H4 (cell line): ENCODE results near the gene MAP2K1. TPM values are rescaled to one million over a fixed set of nuclear protein-coding genes. Genes with fewer than 3 reads are reported as not detected.
"Not testable (repeated sequence)": the region's sequence is repeated elsewhere in the genome, so short reads cannot be mapped to it uniquely, and the experiment has no call there.

ENCODE experiments used
- DNase-seq: peaks from one replicate; pipeline ENCODE4 v3.0.0-alpha.2; 2015; ENCODE audit warnings: low spot score
- total RNA-seq: library from RNA; depleted of rRNA; stranded (reverse); fragments of >200 nt; shearing (Covaris generic); gene quantifications from 2 replicates; pipeline ENCODE4 v1.2.3, GENCODE V29; 2014

Gene MAP2K1
- total RNA-seq, 1 experiment from 2014 or later, result 27.7 TPM

- DNase-seq, result no peak
These were observed 89.8 kb downstream of the MAP2K1 start for GRCh38 chr15:66476535-66476934.

DNA sequence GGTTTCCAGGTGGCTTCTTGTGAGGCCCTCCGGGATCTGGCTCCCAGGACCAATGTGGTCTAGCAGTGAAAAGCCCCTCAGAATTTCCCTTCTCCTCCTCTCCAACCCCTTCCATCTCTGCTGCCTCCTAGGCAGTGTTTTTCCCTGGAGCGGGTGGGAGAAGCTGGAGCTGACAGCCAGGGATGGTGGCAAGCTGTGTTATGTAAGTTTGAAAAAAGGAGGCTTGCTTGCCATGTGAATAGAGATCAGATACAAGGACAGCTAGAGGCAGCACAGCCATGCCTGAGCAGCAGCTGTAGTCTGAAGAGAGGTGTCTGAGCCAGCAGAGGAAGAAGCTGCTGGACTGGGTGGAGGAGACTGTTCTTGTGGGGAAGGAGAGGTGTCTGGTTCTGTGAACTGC is 90.3 kb downstream of the MAP2K1 start:
- DNase-seq, result no peak

- DNase-seq, result no peak
These were observed 93.6 kb downstream of the MAP2K1 start for GRCh38 chr15:66480267-66480666.

DNA sequence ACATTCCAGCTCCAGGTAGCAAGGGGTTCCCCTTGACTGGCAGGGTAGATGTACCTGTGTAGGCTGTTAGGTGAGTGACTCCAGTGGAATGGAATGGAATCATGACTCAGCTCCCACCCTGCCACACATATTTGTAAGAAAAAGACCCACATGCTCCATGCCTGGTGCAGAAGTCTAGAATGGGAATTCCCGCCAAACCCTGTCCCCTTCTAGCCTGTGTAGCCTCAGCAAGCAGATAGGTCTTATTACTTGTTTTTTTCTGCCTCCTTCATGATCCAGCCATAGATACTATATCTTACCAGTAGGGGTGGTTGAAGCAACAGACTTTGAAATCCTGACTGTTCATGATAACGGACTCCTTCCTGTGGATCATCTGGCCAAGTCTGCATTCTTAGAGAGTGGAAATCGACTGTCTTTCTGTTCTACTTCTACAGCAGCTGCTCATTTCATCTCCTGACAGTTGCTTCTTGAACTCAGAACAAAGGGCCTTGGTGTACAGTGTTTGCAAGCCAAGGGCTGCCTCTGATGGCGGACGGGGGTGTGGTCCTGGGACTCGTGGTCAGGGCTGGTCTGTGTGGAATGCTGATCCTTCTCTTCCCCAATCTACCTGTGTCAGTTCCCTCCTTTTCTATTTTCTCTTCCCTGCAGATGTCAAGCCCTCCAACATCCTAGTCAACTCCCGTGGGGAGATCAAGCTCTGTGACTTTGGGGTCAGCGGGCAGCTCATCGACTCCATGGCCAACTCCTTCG is 94.6 kb downstream of the MAP2K1 start:
- DNase-seq, result no peak

DNA sequence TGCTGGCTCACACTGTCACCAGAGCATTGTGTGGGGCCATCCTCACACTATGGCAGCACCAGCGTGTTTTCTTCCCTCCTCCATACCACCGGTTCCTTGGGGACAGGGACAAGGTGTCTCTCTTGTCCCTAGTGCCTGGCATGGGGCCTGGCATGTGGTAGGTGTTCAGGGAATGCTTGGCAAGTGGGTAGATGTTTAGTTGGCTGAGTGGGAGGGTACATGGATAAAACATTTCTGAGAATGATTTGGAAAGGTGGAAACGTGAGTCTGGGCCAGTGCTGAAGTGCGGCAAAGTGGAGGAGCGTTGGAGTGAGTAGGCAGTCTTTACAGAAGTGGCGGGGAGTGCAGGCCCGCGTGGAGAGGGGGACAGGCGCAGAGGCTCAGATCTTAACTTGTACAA is 95.8 kb downstream of the MAP2K1 start:
- DNase-seq, result no peak

DNA sequence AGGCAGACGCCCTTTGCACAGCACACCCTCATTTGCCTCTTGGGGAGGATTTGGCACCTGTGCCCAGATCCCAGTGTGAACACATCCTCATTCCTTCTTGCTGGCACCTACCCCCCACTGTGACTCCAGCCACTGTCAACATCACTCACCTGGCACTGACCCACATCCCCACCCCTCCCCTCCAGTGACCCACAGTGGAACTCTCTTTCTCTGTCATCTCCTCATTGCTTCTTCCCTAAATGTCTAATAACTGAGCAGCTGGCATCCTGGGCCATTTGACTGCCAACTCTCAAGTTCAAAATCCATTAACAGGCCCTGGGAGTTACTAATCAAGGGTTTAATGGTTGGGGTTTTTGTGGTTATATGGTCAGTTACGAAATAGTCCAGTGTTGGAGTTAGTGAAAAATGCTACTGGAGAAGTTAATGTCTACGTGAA is 96.4 kb downstream of the MAP2K1 start:
- peak; percentile 62 for DNase-seq

DNA sequence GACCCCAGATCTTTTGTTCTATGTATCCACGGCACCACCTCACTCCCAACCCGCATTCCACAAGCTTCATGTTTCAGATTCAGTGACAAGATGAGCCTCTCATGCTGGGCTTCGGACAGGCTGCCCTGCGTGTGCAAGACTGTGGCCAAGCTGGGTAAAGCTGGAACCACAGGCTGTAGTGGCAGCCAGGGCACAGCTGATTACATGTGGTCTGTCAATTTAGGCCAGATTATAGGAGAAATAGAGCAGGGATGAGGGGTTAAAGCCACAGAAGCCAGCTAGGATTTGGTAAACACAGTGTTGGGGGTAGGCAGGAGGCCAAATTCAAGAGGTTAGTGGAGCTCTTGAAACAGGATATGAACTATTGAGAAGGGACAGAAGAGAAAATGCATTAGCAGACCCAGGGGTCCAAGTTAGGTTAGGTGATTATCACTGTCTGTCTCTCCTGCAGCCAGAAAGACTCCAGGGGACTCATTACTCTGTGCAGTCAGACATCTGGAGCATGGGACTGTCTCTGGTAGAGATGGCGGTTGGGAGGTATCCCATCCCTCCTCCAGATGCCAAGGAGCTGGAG is 97.9 kb downstream of the MAP2K1 start:
- DNase-seq, result no peak

GRCh38 chr15:66486887-66487286 is 100.2 kb downstream of the MAP2K1 start:
- DNase-seq, result no peak

DNA sequence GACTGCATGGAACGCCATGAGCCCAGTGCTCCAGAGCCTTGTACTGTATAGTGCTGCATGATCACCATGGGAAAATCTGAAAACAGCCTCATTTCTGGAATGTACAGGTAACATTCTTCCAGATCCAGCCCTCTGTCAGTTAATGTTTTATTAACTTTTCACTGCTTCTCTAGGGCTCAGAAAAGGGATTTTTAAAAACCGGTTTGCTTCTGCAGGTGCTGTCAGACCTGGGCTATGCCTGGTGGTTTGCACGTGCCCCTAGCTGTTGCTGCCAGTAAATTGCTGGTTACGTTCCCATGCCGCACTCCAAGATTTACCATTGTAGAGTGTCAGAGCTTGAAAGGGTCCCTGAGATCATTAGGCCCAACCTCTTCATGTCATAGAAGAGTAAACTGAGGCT is 101.8 kb downstream of the MAP2K1 start:
- DNase-seq, result no peak

- DNase-seq, result no peak
These were observed 102.6 kb downstream of the MAP2K1 start for GRCh38 chr15:66489179-66489791.

DNA sequence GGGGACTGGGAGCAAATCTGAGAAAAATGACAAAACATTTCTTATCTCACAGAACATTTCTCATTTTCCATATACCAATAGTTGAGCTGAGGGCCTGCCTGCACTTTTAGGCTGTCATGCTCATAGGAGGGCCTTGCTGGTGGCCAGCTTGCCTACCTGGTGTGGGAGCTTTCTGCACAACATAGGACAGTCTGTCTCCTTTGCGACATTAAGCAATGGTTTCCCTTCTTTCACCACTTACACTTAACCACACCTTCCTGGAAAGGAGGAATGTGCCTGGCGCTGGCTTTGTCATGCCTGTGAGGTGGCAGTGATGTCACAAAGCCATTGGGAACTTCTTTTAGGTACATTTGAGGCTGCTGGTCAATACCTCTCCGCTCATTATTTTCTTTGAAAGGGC is 105.1 kb downstream of the MAP2K1 start:
- no peak for DNase-seq

- DNase-seq, result no peak
These were observed 107.5 kb downstream of the MAP2K1 start for GRCh38 chr15:66494262-66494661.

DNA sequence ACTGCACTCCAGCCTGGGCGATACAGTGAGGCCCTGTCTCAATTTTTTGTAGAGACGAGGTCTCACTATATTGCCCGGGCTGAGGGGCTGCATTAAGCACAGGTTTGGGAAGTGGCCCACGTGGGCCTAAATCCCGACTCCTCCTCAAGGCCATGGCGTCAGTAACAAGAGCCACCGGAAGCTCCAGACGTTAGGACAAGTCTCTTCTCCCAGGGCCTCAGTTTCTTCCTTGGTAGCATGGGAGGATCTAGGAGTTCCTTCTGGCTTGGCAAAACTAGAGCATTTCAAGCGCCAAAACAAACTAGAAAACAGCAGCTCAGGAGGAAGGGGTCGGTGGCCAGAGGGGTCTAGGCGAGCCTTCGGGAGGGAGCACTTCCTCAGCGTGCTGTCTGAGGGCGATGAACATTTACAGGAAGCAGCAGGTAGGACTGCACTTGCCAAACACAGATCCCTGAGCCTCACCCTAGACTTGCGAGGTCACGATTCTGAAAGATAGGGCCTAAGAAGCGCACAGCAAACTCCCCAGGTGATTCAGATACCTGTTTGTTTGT is 110.3 kb downstream of the MAP2K1 start:
- no peak for DNase-seq

DNA sequence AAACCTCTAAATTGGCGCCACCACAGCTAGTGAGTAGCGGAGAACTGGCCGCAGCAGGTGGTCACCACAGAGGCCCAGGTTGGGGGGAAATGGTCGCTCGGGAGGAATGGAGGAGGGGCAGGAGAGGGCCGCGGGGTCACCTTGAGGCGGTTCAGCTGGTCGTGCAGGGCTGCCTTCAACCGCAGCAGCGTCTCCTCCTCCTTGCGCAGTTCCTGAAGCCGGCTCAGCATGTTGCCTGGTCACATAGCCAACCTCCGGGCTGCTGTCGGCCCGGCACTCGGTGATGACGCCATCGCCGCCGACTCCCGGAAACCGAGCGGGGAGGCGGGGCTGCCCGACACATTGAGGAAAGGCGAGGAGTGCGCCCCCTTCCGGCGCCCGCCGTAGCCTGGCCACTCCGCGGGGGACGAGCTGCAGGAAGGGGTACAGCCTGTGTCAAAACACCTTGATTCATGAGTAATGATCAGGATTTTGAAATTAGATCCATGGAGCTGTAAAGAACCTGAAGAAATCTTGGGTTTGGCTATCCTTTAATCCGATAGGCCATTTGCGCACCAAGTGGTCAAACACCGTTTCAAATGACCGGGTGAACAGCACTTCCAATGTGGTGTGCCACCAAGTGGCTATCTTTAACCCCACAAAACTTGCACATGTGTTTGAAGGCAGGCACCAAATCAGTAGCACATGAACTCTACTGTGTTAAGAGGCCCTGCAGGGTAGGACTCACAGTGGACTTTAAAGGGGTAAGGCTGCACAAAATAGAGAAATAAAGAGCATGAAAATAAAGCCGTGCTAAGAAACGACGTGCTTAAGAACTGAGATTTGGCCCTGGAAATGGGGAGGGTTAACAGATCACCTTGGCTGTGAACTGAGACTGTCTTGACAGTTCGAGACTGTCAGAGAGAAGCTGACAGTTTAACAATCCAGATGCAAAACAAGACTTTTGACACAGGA is 111.1 kb downstream of the MAP2K1 start, which contains the start of gene SNAPC5:
SNAPC5 (minus strand) TSS at position 261 of the 954 bp plus-strand sequence; CDS start at position 230, 31 bp downstream.
- DNase-seq, result peak; percentile 91

DNA sequence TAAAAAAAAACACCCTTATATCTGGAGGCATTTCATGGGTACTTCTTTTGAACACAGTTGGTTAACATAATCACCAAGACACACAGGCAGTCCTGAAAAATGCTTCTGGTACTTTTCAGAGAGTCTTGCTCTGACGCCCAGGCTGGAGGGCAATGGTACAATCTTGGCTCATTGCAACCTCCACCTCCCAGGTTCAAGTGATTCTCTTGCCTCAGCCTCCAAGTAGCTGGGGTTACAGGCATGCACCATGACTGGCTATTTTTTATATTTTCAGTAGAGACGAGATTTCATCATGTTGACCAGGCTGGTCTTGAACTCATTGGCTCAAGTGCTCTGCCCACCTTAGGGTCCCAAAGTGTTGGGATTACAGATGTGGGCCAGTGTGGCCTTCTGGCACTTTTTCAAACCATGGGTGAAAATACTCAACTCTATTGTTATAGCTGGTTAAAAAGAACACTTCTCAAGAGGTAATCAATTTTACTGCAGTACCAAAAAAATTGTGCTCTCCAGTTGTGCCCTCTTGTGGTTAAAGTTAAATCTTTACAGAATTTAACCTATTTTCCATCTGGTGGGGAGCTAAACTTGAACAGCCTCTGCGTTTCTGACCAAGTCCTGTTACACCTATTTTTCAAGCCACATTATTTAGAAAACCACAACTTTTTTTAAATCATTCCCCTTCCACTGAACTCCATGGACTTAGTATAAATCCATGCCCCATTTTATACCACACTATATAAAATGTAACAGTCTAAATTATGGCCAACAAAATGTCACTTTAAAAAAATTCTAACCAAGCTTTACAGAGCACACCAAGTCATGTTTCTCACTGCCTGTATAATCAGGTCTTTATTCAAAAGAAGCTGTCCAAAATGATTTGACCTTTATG is 112.0 kb downstream of the MAP2K1 start:
- peak; percentile 26 for DNase-seq

DNA sequence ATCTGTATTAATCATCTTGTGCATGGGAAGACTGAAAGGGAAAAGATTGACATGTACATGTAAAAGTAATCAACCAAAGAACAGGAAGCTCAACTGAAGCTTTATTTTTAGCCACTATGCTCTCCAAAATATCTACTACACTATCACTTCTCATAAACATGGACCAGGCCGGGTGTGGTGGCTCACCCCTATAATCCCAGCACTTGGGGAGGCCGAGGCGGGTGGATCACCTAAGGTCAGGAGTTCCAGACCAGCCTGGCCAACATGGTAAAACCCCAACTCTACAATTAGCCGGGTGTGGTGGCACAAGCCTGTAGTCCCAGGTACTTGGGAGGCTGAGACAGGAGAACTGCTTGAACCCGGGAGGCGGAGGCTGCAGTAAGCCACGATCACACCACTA is 113.6 kb downstream of the MAP2K1 start:
- not testable (repeated sequence) for DNase-seq

DNA sequence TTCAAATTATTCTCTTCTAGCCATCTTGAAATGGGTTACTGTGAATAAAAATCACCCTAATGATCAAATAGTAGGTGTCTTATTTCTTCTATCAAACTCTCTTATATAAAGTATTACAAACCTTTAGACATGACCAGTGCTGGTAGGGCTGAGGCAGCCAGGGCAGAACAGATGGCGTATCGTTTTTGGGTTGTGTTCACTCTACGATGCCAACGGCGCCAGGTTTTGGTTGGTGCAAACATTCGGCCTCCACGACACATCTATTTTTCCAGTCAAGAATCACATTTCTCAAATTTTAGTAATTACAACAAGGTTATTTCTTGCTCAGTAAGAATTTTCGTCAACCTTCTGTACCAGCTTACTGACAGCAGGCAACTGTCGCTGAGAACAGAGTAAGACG is 115.8 kb downstream of the MAP2K1 start:
- DNase-seq, result no peak

GRCh38 chr15:66503041-66503648 is 116.4 kb downstream of the MAP2K1 start:
- not testable (repeated sequence) for DNase-seq

DNA sequence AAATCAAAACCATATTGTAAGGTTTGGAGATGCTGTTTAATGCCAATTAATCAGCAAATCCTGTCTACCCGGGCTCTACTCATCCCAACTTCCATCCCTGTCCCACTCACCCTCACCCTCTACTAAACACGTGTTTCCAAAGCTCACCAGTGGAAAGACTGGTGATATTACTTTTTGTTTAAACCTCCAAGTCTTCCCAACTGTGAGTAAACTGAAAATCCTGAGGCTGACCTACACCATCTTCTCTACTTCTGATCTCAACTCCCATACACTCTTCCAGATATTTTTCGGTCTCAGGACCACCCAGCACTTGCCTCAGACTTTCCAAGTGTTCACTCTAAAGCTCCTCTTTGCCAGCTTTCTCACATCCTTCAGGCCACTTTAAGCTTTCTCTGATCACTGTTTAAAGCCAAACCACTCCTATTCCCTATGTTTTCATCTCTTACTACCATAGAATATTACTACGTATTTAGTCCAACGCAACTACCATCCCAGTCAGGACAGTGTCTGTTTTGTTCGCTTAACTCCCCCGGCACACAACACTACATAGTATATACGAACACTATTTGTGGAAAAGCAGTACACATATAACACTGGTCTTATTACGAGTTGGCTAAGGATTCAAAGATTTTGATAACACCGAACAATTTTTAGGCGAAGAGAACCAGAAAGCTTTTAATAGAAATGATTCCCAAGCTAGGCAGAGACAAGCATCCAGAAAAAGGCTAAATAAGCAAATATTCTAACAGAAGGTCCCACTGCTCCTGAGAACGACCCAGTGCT is 117.3 kb downstream of the MAP2K1 start:
- DNase-seq, result no peak
